NCI-H128 (cell line): ENCODE results near the gene MBD2.
"Not testable (repeated sequence)": the region's sequence is repeated elsewhere in the genome, so short reads cannot be mapped to it uniquely, and the experiment has no call there.

Experiments
- DNase-seq: peaks from one replicate; lab custom pipeline; 2025; ENCODE audit not compliant: unreplicated experiment; lab: John Stamatoyannopoulos, UW

MBD2 gene

GRCh38 chr18:54224379-54225014 lies at the start of gene MBD2:
TSS of gene MBD2 (minus strand) at chr18:54224669. CDS start at chr18:54224559, 110 bp downstream.
- peak; percentile 98 for DNase-seq

GRCh38 chr18:54269893-54270844 lies 45.7 kb upstream of the MBD2 start:
- no peak for DNase-seq

GRCh38 chr18:54268751-54269150 lies 44.3 kb upstream of the MBD2 start:
- no peak for DNase-seq

- no peak for DNase-seq
Measured at GRCh38 chr18:54267701-54268100, 43.2 kb upstream of the MBD2 start.

- DNase-seq = no peak
Measured at GRCh38 chr18:54263904-54264336, 39.5 kb upstream of the MBD2 start.

GRCh38 chr18:54261894-54262293 lies 37.4 kb upstream of the MBD2 start:
- no peak for DNase-seq

- no peak for DNase-seq
Measured at GRCh38 chr18:54260396-54261072, 36.1 kb upstream of the MBD2 start.

GRCh38 chr18:54257818-54258217 lies 33.3 kb upstream of the MBD2 start:
- DNase-seq = not testable (repeated sequence)

- DNase-seq = no peak
Measured at GRCh38 chr18:54257015-54257414, 32.5 kb upstream of the MBD2 start.

- DNase-seq = no peak
Measured at GRCh38 chr18:54255141-54255540, 30.7 kb upstream of the MBD2 start.

- DNase-seq = no peak
Measured at GRCh38 chr18:54254265-54254758, 29.8 kb upstream of the MBD2 start.

- no peak for DNase-seq
Measured at GRCh38 chr18:54251606-54252390, 27.3 kb upstream of the MBD2 start.

GRCh38 chr18:54250846-54251261 lies 26.4 kb upstream of the MBD2 start:
- no peak for DNase-seq

GRCh38 chr18:54247511-54248175 lies 23.2 kb upstream of the MBD2 start:
- no peak for DNase-seq

GRCh38 chr18:54242327-54242726 lies 17.9 kb upstream of the MBD2 start:
- DNase-seq = no peak

- DNase-seq = no peak
Measured at GRCh38 chr18:54241483-54241882, 17.0 kb upstream of the MBD2 start.

- DNase-seq = no peak
Measured at GRCh38 chr18:54240629-54241107, 16.2 kb upstream of the MBD2 start.

- no peak for DNase-seq
Measured at GRCh38 chr18:54239601-54240000, 15.1 kb upstream of the MBD2 start.

GRCh38 chr18:54239091-54239490 lies 14.6 kb upstream of the MBD2 start:
- DNase-seq = no peak
